ENCODE measurements around the gene RND1. TPM values are rescaled to one million over a fixed set of nuclear protein-coding genes. Genes with fewer than 3 reads are reported as not detected.
A peak's percentile ranks its signal among the peaks of the same experiment; 100 is the strongest.

RND1 gene
- total and polyA plus RNA-seq, 2 of the 13 experiments (the other 11 are each of a cell fraction or from before 2014, with no cell fraction given): 1.8 to 1.9 TPM

DNA sequence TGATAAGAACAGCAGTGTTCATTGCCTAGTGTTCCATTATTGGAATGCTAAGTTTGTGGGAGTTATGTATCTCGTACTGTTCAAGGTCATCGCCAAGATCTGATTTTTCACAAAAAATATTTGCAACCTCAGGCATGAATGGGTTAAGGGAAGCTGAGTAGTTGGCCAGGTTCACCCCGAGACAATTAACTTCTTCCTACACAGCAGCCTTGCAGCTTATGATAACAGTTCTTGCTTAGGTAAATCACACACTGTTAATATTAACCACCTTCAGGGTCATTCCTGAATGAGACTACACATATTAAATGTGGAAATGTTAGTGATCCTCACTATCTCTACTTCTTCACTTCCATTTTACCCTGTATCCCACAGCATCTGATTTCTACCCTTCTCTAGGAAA is 41.6 kb upstream of the RND1 start (continued):
- TF ChIP-seq KIAA2018 (CRISPR knock-in tag; IDR thresholded peaks at IDR 0.05; ENCODE audit: borderline replicate concordance) (no peak), KAT8 (CRISPR knock-in tag; IDR thresholded peaks at IDR 0.05) (peak; percentile 21; the same call in 1 of the 2 replicates), XBP1 (CRISPR knock-in tag; IDR thresholded peaks at IDR 0.05) (no peak), TARDBP (CRISPR knock-in tag; IDR thresholded peaks at IDR 0.05) (0 out of 2 replicates have a peak, but pooled peaks have one; percentile 32), TBP (CRISPR knock-in tag; IDR thresholded peaks at IDR 0.05) (no peak), ZNF674 (CRISPR knock-in tag; IDR thresholded peaks at IDR 0.05; ENCODE audit: low read depth) (no peak), ZNF598 (CRISPR knock-in tag; IDR thresholded peaks at IDR 0.05; ENCODE audit: borderline replicate concordance) (no peak), ISL2 (CRISPR knock-in tag; IDR thresholded peaks at IDR 0.05) (peak; percentile 72), AKAP8 (CRISPR knock-in tag; IDR thresholded peaks at IDR 0.05) (no peak), ZNF441 (CRISPR knock-in tag; IDR thresholded peaks at IDR 0.05; ENCODE audit: borderline replicate concordance) (no peak), ZNF251 (CRISPR knock-in tag; IDR thresholded peaks at IDR 0.05) (no peak), SMAD3 (CRISPR knock-in tag; IDR thresholded peaks at IDR 0.05) (no peak), FOXP4 (CRISPR knock-in tag; IDR thresholded peaks at IDR 0.05) (peak; percentile 52; the same call in 1 of the 2 replicates), ZNF670 (CRISPR knock-in tag; IDR thresholded peaks at IDR 0.05; ENCODE audit: borderline replicate concordance) (no peak)
- TF ChIP-seq, protein P1, sequence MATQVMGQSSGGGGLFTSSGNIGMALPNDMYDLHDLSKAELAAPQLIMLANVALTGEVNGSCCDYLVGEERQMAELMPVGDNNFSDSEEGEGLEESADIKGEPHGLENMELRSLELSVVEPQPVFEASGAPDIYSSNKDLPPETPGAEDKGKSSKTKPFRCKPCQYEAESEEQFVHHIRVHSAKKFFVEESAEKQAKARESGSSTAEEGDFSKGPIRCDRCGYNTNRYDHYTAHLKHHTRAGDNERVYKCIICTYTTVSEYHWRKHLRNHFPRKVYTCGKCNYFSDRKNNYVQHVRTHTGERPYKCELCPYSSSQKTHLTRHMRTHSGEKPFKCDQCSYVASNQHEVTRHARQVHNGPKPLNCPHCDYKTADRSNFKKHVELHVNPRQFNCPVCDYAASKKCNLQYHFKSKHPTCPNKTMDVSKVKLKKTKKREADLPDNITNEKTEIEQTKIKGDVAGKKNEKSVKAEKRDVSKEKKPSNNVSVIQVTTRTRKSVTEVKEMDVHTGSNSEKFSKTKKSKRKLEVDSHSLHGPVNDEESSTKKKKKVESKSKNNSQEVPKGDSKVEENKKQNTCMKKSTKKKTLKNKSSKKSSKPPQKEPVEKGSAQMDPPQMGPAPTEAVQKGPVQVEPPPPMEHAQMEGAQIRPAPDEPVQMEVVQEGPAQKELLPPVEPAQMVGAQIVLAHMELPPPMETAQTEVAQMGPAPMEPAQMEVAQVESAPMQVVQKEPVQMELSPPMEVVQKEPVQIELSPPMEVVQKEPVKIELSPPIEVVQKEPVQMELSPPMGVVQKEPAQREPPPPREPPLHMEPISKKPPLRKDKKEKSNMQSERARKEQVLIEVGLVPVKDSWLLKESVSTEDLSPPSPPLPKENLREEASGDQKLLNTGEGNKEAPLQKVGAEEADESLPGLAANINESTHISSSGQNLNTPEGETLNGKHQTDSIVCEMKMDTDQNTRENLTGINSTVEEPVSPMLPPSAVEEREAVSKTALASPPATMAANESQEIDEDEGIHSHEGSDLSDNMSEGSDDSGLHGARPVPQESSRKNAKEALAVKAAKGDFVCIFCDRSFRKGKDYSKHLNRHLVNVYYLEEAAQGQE (IDR thresholded peaks at IDR 0.05; ENCODE audit: borderline replicate concordance in 1 of 2, low read depth in 1 of 2, low read length in 2 of 2): no peak
- TF ChIP-seq, protein P2, sequence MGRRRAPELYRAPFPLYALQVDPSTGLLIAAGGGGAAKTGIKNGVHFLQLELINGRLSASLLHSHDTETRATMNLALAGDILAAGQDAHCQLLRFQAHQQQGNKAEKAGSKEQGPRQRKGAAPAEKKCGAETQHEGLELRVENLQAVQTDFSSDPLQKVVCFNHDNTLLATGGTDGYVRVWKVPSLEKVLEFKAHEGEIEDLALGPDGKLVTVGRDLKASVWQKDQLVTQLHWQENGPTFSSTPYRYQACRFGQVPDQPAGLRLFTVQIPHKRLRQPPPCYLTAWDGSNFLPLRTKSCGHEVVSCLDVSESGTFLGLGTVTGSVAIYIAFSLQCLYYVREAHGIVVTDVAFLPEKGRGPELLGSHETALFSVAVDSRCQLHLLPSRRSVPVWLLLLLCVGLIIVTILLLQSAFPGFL (CRISPR knock-in tag; IDR thresholded peaks at IDR 0.05): no peak

Data from HepG2 (cell line).